ENCODE results near the gene FAM114A1.
"Not testable (repeated sequence)": the region's sequence is repeated elsewhere in the genome, so short reads cannot be mapped to it uniquely, and the experiment has no call there.

Gene FAM114A1

DNA sequence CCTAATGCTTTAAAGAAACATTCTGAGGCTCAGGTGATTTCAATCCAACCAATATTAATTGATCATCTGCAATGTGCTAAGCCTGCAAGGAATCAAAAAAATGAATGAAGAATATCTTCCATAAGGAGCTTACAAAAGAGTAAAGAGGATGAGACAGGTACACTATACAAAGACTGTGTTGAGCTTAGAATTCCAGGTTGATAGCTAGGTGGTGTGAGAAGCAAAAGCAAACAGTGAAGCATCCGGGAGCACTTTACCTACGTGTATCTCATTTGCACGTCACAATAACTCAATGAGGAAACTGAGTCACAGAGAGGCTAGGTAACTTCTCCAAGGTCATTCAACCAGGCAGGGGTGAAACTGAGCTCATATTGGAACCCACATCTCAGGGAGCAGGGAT lies 37.1 kb downstream of the FAM114A1 start:
- Mint-ChIP-seq H3K27me3 (no peaks in the 10 kb centered on the region), H3K27ac (peak overlapping the region; percentile 5), H3K4me1 (no peaks in the 10 kb centered on the region), H3K36me3 (ENCODE audit: low read depth) (no peaks in the 10 kb centered on the region), H3K9me3 (no peaks in the 10 kb centered on the region), H3K4me3 (no peak overlapping the region)
- ATAC-seq = no peak
- no peak for DNase-seq

DNA sequence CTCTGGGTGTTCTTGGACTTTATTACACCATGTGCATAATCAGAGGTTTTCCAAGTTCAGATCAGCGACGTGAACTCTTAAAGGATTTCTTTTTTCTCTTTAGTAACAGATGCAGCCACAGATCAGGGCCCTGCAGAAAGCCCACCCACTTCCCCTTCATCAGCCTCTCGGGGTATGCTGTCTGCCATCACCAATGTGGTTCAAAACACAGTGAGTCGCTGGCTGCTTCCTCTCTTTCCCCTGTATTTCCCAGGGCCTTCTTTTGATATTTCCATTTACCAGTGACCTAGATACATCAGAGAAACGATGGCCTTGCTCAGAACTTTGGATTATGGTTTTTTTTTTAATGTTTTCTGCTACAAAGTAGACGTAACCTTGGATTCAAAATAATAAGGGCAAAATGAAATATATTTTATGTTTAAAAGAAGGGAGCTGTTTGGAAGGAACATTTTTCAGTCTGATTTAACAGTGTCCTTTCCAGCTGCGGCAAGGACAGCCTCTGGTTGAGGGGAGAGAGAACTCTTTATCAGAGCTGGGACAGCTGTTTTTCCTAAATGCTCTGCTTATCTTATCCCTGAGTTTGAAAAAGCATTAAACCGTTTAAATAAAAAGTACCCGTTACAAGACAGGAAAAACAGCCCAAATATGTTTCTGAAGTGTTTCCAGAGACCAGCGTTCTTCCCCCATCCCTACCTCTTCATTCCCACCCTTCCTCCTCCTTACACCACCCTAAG lies 38.2 kb downstream of the FAM114A1 start:
- H3K9me3 Mint-ChIP-seq = no peaks in the 10 kb centered on the region
- no peak overlapping the region for H3K4me3 Mint-ChIP-seq
- H3K4me1 Mint-ChIP-seq = no peaks in the 10 kb centered on the region
- H3K27ac Mint-ChIP-seq = no peak overlapping the region
- H3K36me3 Mint-ChIP-seq (ENCODE audit: low read depth) = no peaks in the 10 kb centered on the region
- no peak for DNase-seq
- ATAC-seq = no peak
- no peaks in the 10 kb centered on the region for H3K27me3 Mint-ChIP-seq

DNA sequence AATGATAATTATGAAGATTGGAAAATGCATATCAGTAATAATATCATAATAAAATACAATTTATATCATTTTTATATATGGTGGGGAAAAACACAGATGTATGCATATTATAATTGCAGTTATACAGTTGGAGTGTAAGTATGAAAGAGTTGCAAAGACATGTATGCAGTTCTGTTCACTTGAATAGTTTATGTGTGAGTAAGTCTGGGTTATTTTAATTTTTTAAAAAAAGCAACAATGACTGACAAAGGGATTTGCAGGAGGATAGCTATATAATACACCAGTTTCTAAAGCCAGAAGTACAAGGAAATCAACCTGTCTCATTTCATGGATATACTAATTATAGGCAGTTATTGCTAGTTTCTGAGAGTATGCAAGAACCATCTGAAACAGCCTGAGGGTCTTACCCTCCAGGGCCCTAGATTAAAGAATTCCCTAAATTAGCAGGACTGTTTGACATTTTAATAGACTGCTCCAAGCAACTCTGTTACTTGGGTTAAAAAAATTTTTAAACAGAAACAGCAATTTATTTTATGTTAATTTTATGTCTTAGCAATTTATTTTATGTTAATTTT lies 40.2 kb downstream of the FAM114A1 start:
- Mint-ChIP-seq H3K4me1 (no peaks in the 10 kb centered on the region), H3K9me3 (no peaks in the 10 kb centered on the region), H3K36me3 (ENCODE audit: low read depth) (no peaks in the 10 kb centered on the region), H3K27ac (no peak overlapping the region), H3K27me3 (no peaks in the 10 kb centered on the region), H3K4me3 (no peak overlapping the region)
- ATAC-seq (no peak), DNase-seq (no peak)

DNA sequence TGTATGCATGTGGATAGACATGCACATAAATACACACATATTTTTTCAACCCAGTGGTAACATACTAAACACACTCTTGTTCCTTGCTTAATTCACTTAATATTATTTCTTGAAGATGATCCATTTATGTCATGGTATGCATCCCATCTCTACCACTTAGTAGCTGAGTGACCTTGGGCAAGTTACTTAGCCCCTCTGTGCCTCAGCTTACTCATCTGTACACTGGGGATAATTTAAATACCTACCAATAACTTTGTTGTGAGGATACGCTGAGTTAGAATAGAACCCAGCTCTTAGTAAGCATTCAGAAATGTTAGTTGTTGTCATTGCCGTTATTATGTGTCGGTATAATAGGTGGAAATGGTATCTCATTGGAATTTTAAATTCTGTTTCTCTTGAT lies 41.4 kb downstream of the FAM114A1 start:
- no peak for DNase-seq
- no peaks in the 10 kb centered on the region for H3K27me3 Mint-ChIP-seq
- H3K4me1 Mint-ChIP-seq = no peaks in the 10 kb centered on the region
- no peak for ATAC-seq
- H3K36me3 Mint-ChIP-seq (ENCODE audit: low read depth) = no peaks in the 10 kb centered on the region
- H3K27ac Mint-ChIP-seq = no peak overlapping the region
- H3K9me3 Mint-ChIP-seq = no peaks in the 10 kb centered on the region
- no peak overlapping the region for H3K4me3 Mint-ChIP-seq

DNA sequence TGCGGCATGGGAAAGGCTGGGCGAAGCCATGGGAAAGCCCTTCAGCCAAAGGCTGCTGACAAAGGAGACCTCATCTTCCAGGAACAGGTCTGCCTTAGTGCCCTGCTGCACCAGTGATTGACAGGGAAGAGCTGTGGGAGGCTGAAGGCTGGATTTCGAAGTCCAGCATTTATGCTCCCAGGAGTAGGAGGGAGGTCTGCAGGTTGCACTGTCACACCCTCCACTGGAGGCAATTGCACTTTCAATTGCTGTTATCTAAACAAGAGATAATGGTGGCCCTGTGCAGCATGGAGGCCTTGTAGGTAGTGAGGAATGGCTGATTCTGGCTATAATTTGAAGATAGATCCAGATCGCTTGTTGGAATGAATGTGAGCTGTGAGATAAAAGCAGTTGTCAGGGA lies 43.7 kb downstream of the FAM114A1 start:
- H3K27ac Mint-ChIP-seq = no peak overlapping the region
- no peak overlapping the region for H3K4me3 Mint-ChIP-seq
- no peaks in the 10 kb centered on the region for H3K9me3 Mint-ChIP-seq
- no peaks in the 10 kb centered on the region for H3K36me3 Mint-ChIP-seq (ENCODE audit: low read depth)
- DNase-seq = no peak
- no peaks in the 10 kb centered on the region for H3K27me3 Mint-ChIP-seq
- no peak for ATAC-seq
- H3K4me1 Mint-ChIP-seq = peaks cover 8% of the 10 kb centered on the region

DNA sequence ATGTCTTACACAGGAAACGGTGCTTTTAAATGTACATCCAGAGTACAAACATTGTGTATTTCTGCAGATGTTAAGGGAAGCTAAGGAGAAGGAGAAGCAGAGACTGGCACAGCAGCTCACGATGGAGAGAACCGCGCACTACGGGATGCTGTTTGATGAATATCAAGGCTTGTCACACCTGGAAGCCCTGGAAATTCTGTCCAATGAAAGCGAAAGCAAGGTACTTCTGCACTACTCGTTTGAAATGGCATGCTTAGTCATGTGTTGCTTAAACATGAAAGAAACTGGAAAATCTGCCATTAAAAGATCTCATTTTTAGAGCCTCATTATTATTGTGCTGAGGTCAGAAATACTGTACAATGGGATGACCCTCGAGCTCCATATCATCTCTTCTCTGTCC lies 47.2 kb downstream of the FAM114A1 start:
- ATAC-seq (peak; percentile 33), DNase-seq (no peak)
- H3K9me3 Mint-ChIP-seq = no peaks in the 10 kb centered on the region
- peaks cover 8% of the 10 kb centered on the region for H3K4me1 Mint-ChIP-seq
- no peaks in the 10 kb centered on the region for H3K36me3 Mint-ChIP-seq (ENCODE audit: low read depth)
- peak overlapping the region; percentile 8 for H3K4me3 Mint-ChIP-seq
- H3K27ac Mint-ChIP-seq = peak overlapping the region; percentile 9
- no peaks in the 10 kb centered on the region for H3K27me3 Mint-ChIP-seq

DNA sequence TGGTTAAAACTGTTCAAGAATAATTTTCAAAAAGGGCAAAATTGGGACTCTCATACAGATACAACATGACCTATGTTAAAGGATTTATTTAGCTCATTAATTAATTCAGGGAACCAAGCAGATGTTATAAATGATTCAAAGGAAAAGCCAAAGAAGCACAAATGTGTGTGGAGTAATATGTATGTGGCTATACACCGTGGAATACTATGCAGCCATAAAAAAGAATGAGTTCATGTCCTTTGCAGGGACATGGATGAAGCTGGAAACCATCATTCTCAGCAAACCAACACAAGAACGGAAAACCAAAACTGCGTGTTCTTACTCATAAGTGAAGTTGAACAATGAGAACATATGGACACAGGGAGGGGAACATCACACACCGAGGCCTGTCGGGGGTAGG lies 48.7 kb downstream of the FAM114A1 start:
- not testable (repeated sequence) for H3K27me3 Mint-ChIP-seq; H3K36me3 Mint-ChIP-seq (ENCODE audit: low read depth); DNase-seq; H3K4me3 Mint-ChIP-seq; H3K4me1 Mint-ChIP-seq; ATAC-seq; H3K27ac Mint-ChIP-seq; H3K9me3 Mint-ChIP-seq

DNA sequence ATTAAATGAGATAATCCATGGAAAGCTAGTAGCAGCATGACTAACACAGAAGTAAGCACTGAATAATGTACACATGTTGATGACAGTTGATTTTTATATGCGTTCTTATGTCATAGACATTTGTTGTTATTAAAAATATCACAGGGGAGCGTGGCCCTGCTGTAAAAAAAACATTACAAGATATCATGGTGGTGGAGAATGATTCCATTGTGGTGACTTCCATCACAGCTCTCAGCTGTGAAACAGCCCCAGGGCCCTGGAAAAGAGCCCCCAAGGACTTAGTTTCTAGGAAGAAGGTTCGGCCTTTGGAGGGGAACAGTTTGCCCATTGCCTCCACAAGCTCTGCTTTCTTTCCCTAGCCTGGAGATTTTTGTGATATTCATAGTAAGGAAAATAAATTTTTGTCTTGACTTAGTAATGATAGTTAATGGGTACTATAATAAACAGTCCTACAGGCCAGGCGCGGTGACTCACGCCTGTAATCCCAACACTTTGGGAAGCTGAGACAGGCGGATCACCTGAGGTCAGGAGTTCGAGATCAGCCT lies 49.9 kb downstream of the FAM114A1 start:
- Mint-ChIP-seq H3K27me3 (no peaks in the 10 kb centered on the region), H3K36me3 (ENCODE audit: low read depth) (no peaks in the 10 kb centered on the region), H3K27ac (no peak overlapping the region), H3K4me3 (no peak overlapping the region), H3K9me3 (no peaks in the 10 kb centered on the region), H3K4me1 (peaks cover 8% of the 10 kb centered on the region)
- ATAC-seq (no peak), DNase-seq (no peak)

DNA sequence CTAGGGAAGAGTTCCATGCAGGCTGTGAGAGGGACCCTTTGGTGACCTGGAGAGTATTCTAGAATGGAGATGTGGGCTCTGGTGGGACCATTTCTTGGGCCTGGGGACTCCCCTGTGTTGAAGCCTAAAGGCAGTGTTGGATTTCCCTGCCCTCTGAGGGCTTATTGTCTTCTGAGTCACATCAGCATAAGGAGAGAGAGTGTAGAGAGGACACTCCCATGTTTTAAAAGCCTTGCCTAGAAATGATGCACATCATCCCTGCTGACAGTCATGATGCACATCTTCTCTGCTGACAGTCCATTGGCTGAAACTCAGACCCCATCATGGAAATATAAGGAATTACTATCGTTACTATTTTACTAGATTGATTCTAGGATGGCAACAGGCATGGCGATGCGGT lies 51.9 kb downstream of the FAM114A1 start:
- Mint-ChIP-seq H3K27ac (no peak overlapping the region), H3K9me3 (no peaks in the 10 kb centered on the region), H3K27me3 (no peaks in the 10 kb centered on the region), H3K36me3 (ENCODE audit: low read depth) (no peaks in the 10 kb centered on the region), H3K4me3 (no peak overlapping the region), H3K4me1 (peaks cover 8% of the 10 kb centered on the region)
- no peak for DNase-seq
- ATAC-seq = no peak

DNA sequence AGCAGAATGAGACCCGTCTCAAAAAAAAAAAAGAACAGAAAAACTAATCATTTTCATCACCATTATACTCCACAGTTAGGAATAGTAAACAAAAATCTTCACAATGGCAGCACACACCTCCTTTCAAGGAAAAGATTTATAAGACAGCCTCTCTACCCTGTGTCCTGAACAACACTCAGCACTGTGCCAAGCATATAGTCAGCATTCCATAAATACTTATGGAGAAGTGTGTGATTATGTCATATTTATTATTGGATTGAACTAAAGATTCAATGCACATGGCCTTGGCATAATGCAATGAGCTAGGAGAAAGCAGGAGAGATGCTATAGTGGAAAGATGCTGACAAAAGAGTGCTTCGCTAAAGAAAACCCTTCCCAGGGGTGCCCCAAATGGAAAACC lies 52.6 kb downstream of the FAM114A1 start:
- ATAC-seq = no peak
- H3K4me1 Mint-ChIP-seq = peaks cover under 1% of the 10 kb centered on the region
- H3K36me3 Mint-ChIP-seq (ENCODE audit: low read depth) = no peaks in the 10 kb centered on the region
- H3K27ac Mint-ChIP-seq = no peak overlapping the region
- H3K9me3 Mint-ChIP-seq = no peaks in the 10 kb centered on the region
- no peaks in the 10 kb centered on the region for H3K27me3 Mint-ChIP-seq
- DNase-seq = no peak
- H3K4me3 Mint-ChIP-seq = no peak overlapping the region

DNA sequence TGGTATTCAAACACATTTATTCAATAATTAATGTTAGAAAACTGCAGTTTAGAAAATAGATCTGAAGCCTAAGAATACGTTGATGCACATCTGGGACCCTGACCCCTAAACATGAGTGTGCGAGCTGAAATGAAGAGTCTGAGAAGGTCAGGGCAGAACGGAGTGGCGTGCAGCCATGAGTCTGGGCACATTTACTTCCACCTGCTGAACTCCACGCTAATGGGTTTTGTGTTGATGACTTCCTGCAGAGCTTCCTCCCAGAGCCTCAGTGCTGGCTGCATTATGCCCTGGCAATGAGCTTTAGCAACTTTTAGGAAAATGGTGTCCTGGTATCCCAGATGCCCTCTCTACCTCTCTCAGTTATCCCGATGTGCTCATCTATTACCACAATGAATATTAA lies 53.1 kb downstream of the FAM114A1 start:
- Mint-ChIP-seq H3K27ac (no peak overlapping the region), H3K27me3 (no peaks in the 10 kb centered on the region), H3K4me3 (no peak overlapping the region), H3K36me3 (ENCODE audit: low read depth) (no peaks in the 10 kb centered on the region), H3K9me3 (no peaks in the 10 kb centered on the region), H3K4me1 (no peaks in the 10 kb centered on the region)
- ATAC-seq (no peak), DNase-seq (no peak)

DNA sequence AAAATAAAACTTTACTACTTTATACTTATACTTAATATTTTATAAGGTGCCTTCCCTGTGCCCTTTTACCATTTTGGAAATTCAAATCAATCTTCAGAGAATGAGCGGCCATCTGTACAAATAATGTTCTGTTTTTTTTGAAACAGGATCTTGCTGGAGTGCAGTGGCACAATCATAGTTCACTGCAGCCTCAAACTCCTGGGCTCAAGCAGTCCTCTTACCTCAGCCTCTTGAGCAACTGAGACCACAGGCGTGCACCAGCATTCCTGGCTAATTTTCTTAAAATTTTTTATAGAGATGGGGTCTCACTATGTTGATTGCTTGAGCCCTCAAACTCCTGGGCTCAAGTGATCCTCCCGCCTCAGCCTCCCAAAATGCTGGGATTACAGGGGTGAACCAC lies 53.5 kb downstream of the FAM114A1 start:
- no peak for DNase-seq
- H3K4me1 Mint-ChIP-seq = no peaks in the 10 kb centered on the region
- H3K9me3 Mint-ChIP-seq = no peaks in the 10 kb centered on the region
- no peaks in the 10 kb centered on the region for H3K27me3 Mint-ChIP-seq
- ATAC-seq = no peak
- H3K36me3 Mint-ChIP-seq (ENCODE audit: low read depth) = no peaks in the 10 kb centered on the region
- H3K4me3 Mint-ChIP-seq = no peak overlapping the region
- H3K27ac Mint-ChIP-seq = no peak overlapping the region

DNA sequence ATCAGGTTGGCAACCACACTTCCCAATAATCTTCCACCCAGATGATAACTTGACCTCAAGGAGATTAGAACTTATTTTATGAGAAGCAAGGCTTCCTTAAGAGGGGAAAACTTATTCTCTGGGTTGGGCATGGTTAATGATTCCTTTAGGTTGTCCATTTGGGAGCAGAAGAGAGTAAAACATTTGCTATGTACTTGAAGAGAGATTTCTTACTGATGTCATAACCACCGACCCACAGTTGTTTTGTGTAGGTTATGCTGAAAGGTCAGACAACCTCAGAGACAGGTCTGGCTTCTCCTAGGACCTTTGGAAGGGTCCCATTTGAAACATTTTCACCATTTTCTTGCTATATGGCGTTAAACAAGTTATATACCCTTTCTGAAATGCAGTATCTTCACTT lies 56.1 kb downstream of the FAM114A1 start:
- Mint-ChIP-seq H3K4me3 (no peak overlapping the region), H3K4me1 (no peaks in the 10 kb centered on the region), H3K27me3 (no peaks in the 10 kb centered on the region), H3K9me3 (no peaks in the 10 kb centered on the region), H3K36me3 (ENCODE audit: low read depth) (no peaks in the 10 kb centered on the region), H3K27ac (no peak overlapping the region)
- DNase-seq (no peak), ATAC-seq (peak; percentile 61)

DNA sequence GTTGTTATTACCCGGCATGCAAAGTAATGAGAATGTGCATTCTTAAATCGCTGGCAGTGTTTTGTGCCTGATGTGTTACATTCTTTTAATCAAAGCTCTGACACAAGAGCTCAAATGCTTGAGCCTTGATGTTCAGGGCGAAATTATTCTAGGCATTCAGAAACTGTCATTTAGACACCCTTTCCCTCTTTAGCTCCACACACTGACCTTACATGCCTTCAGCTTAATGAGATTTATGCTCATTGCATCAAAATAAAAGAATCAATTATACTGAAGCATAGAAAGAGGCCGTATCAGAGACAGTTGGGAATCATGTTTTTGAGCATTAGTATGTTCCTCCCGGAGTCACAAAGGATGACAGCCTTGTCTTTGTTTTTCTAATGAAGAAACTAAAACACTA lies 56.7 kb downstream of the FAM114A1 start:
- DNase-seq (no peak), ATAC-seq (no peak)
- H3K4me1 Mint-ChIP-seq = no peaks in the 10 kb centered on the region
- H3K36me3 Mint-ChIP-seq (ENCODE audit: low read depth) = no peaks in the 10 kb centered on the region
- no peak overlapping the region for H3K4me3 Mint-ChIP-seq
- no peaks in the 10 kb centered on the region for H3K27me3 Mint-ChIP-seq
- H3K27ac Mint-ChIP-seq = no peak overlapping the region
- no peaks in the 10 kb centered on the region for H3K9me3 Mint-ChIP-seq

DNA sequence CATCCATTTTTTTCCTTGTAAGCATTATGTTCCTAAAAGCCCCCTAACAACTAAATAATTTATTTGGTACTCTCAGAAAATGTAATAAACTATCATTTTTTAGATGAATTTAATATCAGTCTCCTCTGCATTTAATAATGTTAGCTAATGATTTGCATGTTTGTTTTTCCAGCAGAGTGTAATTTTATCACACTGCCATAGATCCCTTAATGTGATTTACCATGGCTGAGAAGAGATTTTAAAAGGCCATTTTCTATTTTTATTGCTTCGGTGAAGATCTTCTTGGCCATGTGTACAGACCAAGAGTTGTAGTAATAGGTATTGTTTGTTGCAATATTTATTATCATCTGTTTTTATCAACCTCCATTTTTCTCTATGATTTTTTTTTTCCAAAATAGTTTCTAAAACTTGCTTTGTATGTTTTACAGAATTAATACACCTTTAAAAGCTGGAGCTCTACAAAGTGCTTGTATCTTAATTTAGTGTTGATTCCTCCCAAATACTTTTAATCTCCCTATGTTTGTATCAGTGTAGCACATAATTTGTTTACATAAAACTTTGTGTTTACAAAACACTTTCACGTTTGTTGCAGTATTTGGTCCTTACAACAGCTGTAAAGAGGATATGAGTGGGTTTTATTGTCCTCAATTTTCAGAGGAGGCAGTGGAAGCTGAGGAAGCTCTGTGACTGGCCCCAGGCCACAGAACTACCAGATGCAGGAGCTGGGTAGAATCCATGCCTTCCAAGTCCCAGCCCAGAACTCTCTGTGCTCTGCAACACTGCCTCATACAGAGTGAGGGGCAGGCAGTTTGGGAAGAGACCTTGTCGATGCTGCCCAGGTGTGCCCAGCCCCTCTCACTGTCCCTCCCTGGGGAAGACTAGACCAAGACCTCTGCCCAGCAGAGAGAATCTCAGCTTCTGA lies 58.1 kb downstream of the FAM114A1 start:
- no peaks in the 10 kb centered on the region for H3K36me3 Mint-ChIP-seq (ENCODE audit: low read depth)
- no peaks in the 10 kb centered on the region for H3K4me1 Mint-ChIP-seq
- no peak overlapping the region for H3K4me3 Mint-ChIP-seq
- H3K27ac Mint-ChIP-seq = no peak overlapping the region
- DNase-seq = no peak
- H3K9me3 Mint-ChIP-seq = no peaks in the 10 kb centered on the region
- no peak for ATAC-seq
- H3K27me3 Mint-ChIP-seq = no peaks in the 10 kb centered on the region

Data from activated naive CD8-positive, alpha-beta T cell treated with anti-CD3 and anti-CD28 coated beads, Interleukin-2, amount 50 U/mL, for 24 hours (primary cell).